Right ventricle myocardium inferior (tissue), 1 donor: ENCODE data around the gene BCAR3. TPM values are rescaled to one million over a fixed set of nuclear protein-coding genes. Genes with fewer than 3 reads are reported as not detected.
A peak's percentile ranks its signal among the peaks of the same experiment; 100 is the strongest.

ENCODE experiments used
- ATAC-seq: fragments of 200-7000 bp; cut with Tn5 transposase; one replicate; pipeline ENCODE4 v1.9.1; 2020; ENCODE audit warnings: mild to moderate bottlenecking, moderate library complexity
- DNase-seq: peaks from one replicate; pipeline ENCODE4 v3.0.0; 2021; ENCODE audit errors: missing footprints
- intact Hi-C: fragments of 100-400 bp; cut with DNase I; formaldehyde crosslinking; loops from one replicate; pipeline ENCODE4 v1.11.0; 2022
- total RNA-seq: library from RNA; stranded (reverse); fragmentation: NEBNext Ultra II Directional; extraction: Animal tissue kit (Norgen Biotek cat#: 25700); gene quantifications from one replicate; pipeline ENCODE4 v1.2.1, GENCODE V29; 2021
- donor health status: DM: no; HTN: yes; CAD: no; lungs with severe emphysema.

BCAR3 gene
- total RNA-seq, 1 donor from 2014 or later: 17.8 TPM

DNA sequence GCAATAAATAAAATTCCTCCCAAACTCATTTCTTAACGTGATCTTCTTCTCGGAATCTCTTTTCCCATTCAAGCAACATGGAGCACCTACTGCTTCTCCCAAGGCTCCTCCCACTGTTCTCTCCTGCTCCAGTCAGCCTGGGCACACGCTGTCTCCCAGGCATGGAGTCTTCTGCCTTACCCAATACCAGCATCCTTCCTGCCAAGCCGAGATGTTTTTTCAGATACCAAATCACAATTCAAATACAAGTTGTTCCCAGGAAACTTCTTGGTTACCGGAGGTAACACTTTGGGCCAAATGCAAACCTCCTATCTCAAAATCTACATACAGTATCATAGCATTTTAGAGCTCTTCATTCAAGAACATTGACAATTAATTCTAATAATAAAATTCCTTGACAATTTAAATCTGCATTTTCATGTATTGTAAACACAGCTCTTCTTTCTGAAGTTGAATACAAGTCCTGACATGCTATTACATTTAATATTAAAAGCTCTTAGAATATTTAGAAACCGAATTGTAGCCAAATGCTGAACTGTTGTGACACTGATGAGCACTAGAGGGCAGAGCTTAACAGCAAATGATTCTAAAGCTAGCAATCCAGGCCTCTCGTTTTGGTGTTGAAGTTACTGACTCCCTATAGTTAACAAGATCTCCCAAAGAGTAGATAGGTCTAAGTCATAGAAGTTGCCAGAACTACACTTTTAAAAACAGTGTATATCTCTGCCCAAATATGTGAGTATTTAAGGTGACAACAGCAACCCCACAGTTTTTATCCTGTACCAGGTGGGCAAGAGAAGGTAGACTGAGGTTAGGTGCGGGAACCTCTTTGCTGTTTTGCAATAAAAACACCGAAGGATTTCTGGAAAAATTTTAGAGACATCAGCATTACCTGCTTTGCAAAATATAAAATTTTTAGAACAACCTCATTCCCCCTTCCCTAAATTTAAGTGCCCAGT is 52.3 kb downstream of the BCAR3 start:
- intact Hi-C loops: loop anchor here (1.0 to 10.0 kb wide), 5 partner anchors 51 to 325 kb away; partner anchors contain the start of gene BCAR3
- DNase-seq: no peak
- peak; percentile 59 for ATAC-seq

DNA sequence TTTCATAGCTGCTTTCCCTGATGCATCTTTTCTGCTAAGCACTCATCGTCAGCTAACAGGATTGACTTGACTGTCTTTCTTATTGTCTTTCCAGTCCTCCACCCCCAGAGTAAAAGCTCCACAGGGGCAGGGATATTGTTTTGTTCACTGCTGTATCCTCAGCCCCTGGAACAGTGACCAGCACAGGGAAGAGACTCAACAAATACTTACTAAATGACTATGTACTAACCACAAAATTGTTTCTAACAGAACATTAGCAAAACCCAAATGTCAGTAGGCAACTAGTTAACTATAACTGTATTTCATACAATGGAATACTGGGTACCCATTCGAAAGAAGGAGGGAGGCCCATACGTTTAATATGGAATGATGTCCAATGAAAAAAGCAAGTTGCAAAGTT is 53.0 kb downstream of the BCAR3 start:
- intact Hi-C loops: loop anchor here (1.0 to 10.0 kb wide), 4 partner anchors 186 to 324 kb away; no protein-coding TSS in a partner anchor

DNA sequence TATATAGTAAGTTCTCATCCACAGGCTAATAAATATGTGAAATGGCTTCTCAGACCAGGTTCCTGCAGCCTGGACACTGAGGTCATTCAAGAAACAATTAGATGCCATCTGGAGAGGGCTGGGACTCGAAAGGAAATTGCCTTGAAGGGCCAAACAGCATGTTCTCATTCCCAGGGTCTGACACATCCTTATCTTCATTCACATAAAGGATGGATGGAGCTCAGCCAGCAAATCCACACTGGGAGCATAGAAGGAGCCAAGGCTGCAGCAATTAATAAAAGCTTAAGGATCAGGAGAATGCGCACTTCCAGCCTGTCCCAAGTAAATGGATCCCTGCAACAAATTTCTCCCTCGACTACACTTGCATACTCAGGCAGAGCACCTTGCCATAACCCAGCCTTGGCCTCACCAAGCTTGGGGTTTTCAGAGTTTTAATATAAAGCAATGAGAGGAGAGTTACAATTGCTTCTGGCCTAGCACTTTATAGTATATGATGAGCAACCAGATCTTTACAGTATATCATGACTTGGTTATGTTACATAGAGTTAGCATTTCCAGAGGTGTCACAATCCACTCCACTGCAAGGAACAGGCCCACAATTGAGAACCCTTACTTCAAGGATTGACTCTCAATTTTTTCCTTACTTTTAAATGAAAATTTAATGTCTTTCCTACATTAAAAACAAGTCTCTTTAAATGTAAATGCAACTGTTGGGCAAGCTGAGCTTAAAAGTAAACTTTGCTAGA is 55.9 kb downstream of the BCAR3 start:
- ATAC-seq (peak; percentile 57), DNase-seq (no peak)
- intact Hi-C loops: loop anchor here (5.0 to 10.0 kb wide), 2 partner anchors 188 to 321 kb away; no protein-coding TSS in a partner anchor

More for the DNA sequence above, 53.0 kb downstream of the BCAR3 start:
- DNase-seq (no peak), ATAC-seq (no peak)

DNA sequence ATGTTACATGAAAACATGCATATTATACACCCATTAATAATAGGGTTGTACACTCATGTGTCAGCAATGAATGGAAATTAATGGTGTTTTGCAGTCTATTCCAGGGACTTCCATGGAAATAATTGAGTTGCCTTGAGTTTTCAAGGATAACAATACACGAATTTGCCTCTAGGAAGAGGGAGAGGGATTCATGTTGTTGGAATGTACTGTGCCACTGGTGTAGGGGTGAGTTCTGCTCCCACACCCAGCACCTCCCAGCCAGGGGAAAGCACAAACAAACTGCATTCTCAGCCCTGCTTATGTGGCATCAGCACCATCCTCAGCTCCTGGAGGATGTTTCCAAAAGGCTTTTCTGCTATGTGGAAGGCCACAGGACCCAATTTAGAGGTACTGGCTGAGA is 57.8 kb downstream of the BCAR3 start:
- intact Hi-C loops: loop anchor here (10.0 kb wide), 1 partner anchor 319 kb away; no protein-coding TSS in a partner anchor
- DNase-seq (no peak), ATAC-seq (no peak)

DNA sequence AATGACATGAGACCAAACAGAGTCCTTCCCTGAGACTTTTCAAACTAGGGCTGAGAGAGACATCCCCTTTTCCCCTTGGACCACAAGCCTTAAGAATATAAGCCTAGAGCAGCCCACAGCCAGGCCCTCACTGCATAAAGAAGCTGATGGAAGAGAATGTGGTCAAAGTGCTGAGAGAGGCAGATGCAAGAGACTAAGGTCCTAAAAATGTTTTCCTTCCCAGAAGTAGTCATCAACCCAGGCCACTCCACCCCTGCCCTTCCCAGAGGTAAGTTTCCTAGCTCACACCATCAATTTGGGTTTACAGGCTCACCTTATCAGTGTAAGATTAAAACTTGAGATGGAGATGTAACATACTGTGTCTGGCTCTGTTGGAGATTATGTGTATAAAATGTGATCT is 58.2 kb downstream of the BCAR3 start:
- DNase-seq: no peak
- no peak for ATAC-seq
- intact Hi-C loops: loop anchor here (10.0 kb wide), 1 partner anchor 319 kb away; no protein-coding TSS in a partner anchor

DNA sequence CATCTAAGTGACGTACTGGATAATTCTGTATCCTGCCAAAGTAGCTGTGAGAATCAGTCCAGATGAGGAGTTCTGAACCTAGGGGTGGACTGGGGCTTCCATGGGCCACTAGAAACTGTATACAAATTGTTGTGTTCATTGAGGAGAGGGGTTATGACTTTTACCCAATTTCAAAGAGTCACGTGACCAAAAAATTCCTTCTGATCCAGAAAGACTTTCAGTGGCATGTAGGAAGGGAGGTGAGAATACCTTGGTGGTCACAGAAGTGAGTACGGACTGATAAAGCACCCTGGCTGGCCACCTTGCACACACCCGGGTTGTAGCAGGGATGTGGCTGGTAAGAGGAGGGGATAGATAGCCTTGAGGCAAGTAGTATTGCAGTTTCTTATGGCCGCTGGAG is 60.4 kb downstream of the BCAR3 start:
- ATAC-seq (no peak), DNase-seq (no peak)
- intact Hi-C loops: loop anchor here (10.0 kb wide), 1 partner anchor 316 kb away; no protein-coding TSS in a partner anchor

DNA sequence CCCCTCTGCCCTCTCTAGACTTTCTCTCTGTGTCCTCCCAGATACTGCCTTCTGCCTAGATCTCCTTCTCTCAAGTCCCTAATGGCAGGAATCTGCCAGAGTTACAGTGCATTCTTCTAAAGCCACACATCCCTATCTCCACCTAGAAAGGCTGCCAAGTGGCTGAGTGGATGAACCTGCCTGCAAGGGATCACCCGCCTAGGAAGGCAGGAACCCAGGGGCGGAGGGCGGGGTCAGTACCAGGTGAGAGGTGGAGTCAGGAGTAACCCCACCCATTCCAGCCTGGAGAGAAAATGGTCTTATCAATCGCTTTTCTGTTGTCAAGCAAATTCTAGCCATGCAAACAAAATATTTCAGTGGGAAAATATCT is 60.8 kb downstream of the BCAR3 start:
- intact Hi-C loops: loop anchor here (10.0 kb wide), 1 partner anchor 316 kb away; no protein-coding TSS in a partner anchor
- ATAC-seq: no peak
- no peak for DNase-seq

DNA sequence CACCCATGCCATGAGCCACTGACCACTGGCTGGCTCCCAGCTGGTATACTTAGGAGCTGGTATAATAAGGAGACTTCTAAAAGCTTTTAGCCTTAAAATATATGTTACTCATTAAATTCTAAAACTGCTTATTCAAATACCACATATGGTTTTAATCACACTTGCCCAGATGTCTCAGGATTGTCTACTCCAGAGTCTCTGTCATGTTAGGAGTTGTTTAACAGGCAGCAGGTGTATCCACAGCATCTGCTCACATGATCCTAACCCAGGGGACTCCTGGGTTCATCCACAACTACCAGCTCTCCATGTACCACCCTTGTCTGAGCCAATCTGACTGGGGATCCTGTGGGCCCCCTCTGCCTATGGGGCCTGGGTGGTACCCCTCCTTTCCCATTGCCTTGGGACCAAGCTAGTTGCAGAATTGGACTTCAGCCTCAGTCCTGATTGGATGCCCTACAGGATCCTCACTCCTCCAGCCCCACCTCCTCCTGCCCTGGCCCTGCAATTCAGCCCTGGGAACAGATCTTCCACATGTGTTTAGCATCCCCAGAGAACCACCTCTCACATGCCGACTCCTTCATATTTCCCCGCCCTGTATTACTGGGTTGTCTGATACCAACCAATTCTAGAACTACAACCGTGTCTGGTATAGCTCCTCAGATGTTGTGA is 61.3 kb downstream of the BCAR3 start:
- no peak for DNase-seq
- intact Hi-C loops: loop anchor here (10.0 kb wide), 1 partner anchor 316 kb away; no protein-coding TSS in a partner anchor
- no peak for ATAC-seq

DNA sequence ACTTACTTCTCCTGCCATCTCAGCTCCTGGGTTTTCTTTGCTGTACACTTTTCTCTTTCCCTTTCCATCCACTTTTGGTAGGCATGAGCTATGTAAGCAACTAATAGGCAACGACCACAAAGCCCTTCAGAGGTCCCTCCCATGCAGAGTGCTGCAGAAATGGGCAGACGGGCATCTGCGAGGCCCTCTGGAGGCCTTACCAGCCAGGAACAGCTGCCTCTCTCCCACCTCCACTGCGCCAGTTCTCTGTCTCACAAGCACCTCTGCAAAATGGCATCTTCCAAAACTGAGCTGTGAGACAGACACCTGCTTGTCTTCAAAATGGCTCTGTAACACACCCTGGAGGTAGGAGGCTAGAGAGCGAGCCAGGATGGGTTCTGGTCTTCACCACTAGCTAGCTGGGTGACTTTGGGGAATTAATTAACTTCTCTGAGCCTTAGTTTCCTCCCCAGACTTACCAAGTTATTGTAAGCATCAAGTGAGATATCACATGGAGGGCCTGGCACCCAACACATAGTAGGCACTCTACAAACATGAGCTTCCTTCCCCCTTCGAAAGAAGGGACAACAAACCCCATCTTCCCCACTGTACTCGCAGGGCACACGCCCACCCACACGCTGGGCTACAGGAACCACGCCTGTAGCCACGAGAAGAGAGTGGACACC is 62.0 kb downstream of the BCAR3 start:
- intact Hi-C loops: loop anchor here (5.0 to 10.0 kb wide), 2 partner anchors 52 to 315 kb away; no protein-coding TSS in a partner anchor
- no peak for ATAC-seq
- no peak for DNase-seq

DNA sequence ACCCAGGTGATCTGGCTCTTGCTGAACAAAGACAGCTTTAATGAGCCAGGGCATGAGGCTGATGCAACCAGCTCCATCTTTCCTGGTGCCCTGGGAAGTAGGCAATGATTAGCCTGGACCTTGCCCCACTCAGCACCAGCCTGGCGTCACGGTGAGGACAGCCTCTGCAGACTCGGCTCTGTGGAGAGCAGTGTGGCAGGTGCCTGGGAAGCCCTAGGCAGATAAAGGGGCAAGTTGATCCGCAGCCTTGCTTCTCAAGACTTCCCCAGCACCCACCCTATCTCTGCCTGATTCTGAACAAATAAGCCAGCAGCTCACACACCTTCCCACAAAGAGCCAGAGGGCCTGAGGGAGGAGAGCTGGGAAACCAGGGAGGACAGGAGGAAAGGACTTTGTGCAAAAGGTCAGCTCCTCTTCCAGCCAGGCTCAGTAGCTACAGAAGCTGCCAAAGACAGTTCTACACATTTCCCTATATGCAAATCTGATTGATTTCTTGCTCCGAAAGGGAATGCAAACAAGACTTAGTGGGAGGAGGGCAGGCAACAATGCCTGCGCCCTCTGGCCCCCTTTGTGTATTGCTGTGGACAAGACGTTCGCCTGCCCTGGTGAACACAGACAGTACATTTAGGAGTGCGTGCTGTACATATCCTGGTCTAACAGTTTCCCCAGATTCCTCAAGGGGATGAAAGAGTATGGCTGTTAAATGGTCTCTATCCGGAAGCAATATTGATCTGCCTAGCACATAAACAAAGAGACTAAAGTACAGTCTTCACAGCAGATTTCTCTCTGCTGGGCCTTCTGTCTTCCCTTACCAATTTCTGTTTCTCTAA is 63.8 kb downstream of the BCAR3 start:
- intact Hi-C loops: loop anchor here (5.0 kb wide), 1 partner anchor 51 kb away; no protein-coding TSS in a partner anchor
- no peak for ATAC-seq
- DNase-seq: no peak

DNA sequence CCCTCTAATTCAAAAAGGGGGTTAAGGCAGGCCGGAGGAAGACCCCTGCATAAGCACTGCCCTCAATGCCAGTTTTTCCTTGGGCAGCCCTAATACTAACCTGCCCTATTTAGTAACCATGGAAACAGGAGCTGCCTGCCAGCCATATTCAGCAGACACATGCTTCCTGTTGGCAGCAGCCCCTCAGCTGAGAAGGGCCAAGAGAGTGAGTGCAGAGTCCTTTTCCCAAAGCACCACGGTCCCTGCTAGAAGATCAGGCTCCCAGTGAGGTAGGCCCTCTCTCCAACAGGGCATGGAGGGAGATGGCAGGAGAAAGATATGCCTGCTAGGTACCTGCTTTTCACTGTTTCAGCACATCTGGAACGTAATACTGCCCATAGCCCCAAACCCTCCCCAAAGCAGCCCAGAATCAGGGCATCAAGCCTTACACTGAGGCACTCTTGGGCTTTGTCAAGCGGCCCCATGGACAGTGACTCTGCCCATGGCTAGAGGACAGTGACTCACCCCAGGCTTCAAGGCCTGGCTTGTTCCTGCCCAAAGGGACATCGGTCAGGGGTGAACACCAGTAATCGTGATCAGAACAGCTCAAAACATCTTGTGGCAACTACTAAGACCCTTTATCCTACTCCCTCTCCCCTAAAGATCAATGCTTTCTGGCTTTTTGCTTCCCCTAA is 64.5 kb downstream of the BCAR3 start:
- intact Hi-C loops: loop anchor here (5.0 kb wide), 1 partner anchor 50 kb away; no protein-coding TSS in a partner anchor
- ATAC-seq (peak; percentile 25), DNase-seq (no peak)

DNA sequence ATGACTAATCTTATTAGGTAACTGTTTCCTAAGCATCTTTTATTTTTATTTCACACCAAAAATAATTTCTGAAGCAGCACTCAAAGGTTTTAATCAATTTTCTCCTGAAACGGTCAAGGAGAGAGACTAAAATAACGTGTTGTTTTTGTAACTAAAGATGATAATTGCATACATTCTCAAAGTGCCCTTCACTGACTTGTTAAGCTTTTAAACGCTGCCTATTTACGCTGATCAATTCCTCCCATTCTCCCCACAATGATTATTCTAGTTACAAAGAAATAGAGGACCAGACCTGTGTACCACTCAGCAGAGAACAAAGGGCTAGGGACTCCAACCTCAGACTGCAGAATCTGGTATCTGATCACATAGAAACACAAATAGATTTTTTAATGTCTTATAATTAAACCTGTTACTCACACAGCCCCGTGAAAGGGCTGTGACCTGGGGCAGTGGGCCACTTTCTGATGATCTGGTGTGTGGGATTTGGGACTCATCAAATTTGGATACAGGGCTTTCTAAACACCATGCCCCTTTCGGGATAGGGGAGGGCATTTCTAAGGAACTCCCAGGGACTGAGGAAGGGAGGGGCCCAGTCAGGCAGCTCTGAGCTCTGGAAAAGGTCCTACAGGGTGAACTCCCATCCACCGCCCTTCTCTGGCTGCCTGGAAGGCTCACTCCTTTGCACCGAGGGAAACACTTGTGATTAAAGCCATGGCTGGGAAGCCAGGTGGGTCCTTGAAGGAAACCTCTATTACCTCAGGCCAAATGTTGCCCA is 65.2 kb downstream of the BCAR3 start:
- intact Hi-C loops: loop anchor here (5.0 kb wide), 1 partner anchor 49 kb away; no protein-coding TSS in a partner anchor
- ATAC-seq (peak; percentile 48), DNase-seq (no peak)

DNA sequence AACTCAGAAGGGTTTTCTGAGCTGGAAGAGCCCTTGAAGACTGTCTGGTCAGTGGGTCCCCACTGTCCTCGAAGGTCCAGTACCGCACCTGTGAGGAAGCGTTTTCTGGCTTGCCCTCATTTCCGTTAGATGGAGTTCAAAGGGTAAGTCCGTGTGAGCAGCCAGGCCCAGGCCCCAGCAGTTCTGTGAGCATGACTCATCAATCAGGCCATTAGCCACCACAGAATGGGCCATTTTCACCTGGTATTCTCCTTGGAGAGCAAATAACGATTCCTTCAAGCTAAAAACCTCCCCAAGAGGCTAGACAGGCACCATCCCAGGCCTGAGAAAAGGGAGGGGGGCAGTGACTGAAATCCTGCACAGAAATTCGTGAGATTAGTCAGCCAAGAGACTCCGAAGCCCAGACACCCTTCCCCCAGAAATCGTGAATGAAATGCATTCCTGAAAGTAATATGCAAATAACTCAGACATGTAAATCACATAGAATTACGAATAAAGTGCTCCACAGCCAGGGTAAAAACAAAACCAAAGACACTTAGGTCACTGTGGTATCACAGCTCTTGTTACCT is 66.0 kb downstream of the BCAR3 start:
- intact Hi-C loops: loop anchor here (5.0 kb wide), 1 partner anchor 48 kb away; no protein-coding TSS in a partner anchor
- no peak for DNase-seq
- ATAC-seq: no peak

DNA sequence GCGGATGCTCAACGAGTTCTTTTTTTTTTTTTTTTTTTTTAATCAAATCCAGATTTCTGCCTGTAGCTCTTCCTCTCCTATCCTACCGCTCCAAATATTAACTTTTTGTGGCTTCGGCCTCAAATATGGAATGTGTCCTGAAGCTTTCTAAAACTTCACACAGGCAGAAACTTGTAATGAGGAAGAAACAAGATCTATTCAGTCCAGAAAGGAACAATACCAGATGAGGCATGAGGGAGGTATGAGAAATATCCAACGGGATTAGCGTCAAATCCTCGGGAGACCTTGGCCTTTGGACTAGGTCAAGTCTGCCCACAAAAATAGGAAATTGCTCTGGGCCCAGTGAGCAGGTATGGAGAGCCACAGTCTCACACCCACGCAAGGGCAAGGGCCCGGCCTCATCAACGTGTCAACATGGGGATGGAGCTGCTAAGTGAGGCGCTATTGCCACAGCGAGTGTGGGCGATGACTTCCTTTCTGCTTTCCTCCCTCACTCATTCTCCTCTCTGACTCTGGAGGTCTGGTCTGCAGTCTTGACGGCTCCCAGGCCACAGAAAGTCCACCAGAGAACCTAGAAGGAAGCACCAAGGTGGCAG is 66.6 kb downstream of the BCAR3 start:
- DNase-seq: no peak
- intact Hi-C loops: loop anchor here (5.0 kb wide), 1 partner anchor 48 kb away; no protein-coding TSS in a partner anchor
- no peak for ATAC-seq

DNA sequence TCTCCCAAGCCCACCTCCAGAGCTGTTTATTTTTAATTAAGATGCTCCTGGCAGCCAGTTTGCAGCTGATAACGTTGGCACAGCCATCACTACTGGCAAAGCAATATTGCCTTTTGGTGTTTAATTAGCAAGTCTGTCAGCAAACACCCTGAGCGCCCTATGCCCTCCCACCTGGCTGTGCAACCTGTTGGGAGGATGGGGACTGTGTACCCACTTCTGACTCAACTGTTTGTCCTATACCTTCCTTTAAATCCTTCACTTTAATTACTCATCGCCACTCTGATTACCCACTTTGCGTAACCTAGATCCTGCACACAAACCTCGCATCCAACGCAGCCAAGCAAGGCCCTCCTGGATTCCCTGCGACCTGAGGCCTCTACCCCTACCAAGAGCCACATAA is 67.1 kb downstream of the BCAR3 start:
- intact Hi-C loops: no loop called here
- no peak for ATAC-seq
- DNase-seq: no peak
